Kidney glomerular epithelial cell (primary cell): ENCODE measurements around the gene ULK1.

ENCODE experiments used
- DNase-seq: peaks from one replicate; lab custom pipeline; 2025; lab: John Stamatoyannopoulos, UW

The ULK1 gene

GRCh38 chr12:131894313-131894860 lies at the start of gene ULK1:
ULK1 (plus strand) TSS chr12:131894622; CDS start chr12:131895002, 380 bp downstream.
- peak; percentile 42 for DNase-seq

- DNase-seq, result no peak
Measured at GRCh38 chr12:131844656-131845055, 49.8 kb upstream of the ULK1 start.

GRCh38 chr12:131845121-131845520 lies 49.3 kb upstream of the ULK1 start:
- DNase-seq, result no peak

- DNase-seq, result no peak
Measured at GRCh38 chr12:131847456-131847855, 47.0 kb upstream of the ULK1 start.

- DNase-seq, result no peak
Measured at GRCh38 chr12:131848753-131849152, 45.7 kb upstream of the ULK1 start.

- DNase-seq, result no peak
Measured at GRCh38 chr12:131849700-131850553, 44.5 kb upstream of the ULK1 start.

- no peak for DNase-seq
Measured at GRCh38 chr12:131850856-131851559, 43.4 kb upstream of the ULK1 start.

- DNase-seq, result no peak
Measured at GRCh38 chr12:131851741-131852550, 42.5 kb upstream of the ULK1 start.

GRCh38 chr12:131852551-131853299 lies 41.7 kb upstream of the ULK1 start:
- DNase-seq, result no peak

GRCh38 chr12:131853832-131854797 lies 40.3 kb upstream of the ULK1 start:
- no peak for DNase-seq

- no peak for DNase-seq
Measured at GRCh38 chr12:131854861-131855476, 39.5 kb upstream of the ULK1 start.

- DNase-seq, result no peak
Measured at GRCh38 chr12:131855521-131856142, 38.8 kb upstream of the ULK1 start.

GRCh38 chr12:131856366-131857097 lies 37.9 kb upstream of the ULK1 start:
- no peak for DNase-seq

- DNase-seq, result no peak
Measured at GRCh38 chr12:131857908-131858850, 36.2 kb upstream of the ULK1 start.

- DNase-seq, result no peak
Measured at GRCh38 chr12:131860472-131861260, 33.8 kb upstream of the ULK1 start.

GRCh38 chr12:131861261-131862083 lies 33.0 kb upstream of the ULK1 start:
- DNase-seq, result no peak
